Measurements from ENCODE around the gene ZSCAN22.

- TF ChIP-seq POLR2A (IDR thresholded peaks at IDR 0.05; ENCODE audit: low read depth, low read length) (no peak), TAF1 (IDR thresholded peaks at IDR 0.05; ENCODE audit: borderline replicate concordance, low read depth, low read length) (no peak), POLR2AphosphoS5 (IDR thresholded peaks at IDR 0.05; ENCODE audit: low read depth, low read length) (no peak)
Observed at GRCh38 chr19:58350871-58351557, 24.2 kb downstream of the ZSCAN22 start.

Data from GM12892 (cell line).